ENCODE measurements around the gene PTPN5.

PTPN5 gene

DNA sequence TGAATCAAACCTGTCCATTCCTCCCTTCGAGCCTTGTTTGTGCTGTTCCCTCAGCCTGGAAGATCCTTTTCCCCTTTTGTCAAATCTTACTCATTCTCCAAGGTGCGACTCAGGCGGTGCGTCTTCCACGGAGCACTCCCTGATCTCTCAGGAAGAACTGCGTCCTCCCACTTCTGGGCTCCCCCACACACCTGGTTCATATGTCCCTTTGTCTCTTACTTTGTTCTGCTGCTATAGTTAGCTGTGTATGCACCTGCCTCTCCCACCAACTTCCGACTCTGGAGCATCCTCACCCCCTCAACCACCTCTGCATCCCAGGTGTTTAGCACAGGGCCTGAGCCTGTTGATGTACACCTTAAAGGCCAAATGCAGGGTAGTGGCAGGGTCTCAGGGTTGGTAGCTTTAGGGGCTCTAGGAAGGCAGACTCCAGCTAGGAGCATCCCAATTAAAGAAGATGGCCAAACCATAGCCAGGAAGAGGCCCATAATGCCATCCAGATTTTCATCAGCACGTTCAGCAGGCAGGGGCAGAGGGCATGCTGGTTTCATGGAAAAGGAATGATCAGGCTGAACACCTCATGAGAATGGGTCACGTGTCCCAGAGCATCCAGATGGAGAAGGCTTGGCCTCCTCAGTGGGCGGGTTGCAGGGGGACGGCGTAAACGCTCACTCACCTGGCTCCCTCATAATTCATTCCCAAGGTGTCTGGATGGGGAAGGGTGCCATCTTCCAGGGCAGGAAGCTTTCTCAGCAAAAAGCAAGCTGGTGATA is 20.1 kb downstream of the PTPN5 start:
- Histone ChIP-seq H3K27me3 (no peaks in the 10 kb centered on the region), H3K36me3 (no peaks in the 10 kb centered on the region), H3K9me3 (no peaks in the 10 kb centered on the region), H3K4me1 (no peaks in the 10 kb centered on the region), H3K4me3 (ENCODE audit: low read depth, low read length) (no peak overlapping the region)
- TF ChIP-seq, protein P1, sequence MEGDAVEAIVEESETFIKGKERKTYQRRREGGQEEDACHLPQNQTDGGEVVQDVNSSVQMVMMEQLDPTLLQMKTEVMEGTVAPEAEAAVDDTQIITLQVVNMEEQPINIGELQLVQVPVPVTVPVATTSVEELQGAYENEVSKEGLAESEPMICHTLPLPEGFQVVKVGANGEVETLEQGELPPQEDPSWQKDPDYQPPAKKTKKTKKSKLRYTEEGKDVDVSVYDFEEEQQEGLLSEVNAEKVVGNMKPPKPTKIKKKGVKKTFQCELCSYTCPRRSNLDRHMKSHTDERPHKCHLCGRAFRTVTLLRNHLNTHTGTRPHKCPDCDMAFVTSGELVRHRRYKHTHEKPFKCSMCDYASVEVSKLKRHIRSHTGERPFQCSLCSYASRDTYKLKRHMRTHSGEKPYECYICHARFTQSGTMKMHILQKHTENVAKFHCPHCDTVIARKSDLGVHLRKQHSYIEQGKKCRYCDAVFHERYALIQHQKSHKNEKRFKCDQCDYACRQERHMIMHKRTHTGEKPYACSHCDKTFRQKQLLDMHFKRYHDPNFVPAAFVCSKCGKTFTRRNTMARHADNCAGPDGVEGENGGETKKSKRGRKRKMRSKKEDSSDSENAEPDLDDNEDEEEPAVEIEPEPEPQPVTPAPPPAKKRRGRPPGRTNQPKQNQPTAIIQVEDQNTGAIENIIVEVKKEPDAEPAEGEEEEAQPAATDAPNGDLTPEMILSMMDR (IDR thresholded peaks at IDR 0.05; ENCODE audit: low read depth, low read length) = no peak
- DNase-seq = no peak

DNA sequence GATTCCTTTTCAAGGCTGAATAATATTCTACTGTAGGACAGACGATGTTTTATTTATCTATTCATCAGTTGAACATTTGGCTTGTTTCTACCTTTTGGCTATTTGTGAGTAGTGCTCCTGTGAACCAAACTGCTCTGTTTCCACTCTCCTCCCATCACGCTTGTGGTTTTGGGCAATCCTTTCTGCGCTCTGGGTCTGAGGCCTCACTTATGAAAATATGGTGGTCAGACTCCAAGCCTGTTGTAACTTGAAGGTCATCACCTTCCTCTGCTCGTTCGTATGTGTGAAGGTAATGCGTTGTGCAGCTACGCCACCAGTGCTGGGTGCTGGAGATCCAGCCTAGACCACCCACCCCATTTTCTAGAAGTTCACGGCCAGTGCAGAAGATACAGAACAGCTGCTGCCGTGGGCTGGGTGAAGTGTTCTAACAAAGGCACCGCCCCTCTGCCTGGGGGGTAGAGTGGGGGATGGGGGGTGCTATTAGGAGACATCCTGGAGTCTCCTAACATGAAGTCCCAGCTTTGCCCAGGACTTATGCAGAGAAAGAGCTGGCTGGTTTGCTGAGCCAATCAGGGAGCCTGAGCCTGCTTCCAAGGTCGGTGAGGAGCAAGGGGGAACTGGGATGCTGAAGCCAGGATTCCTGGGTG is 21.0 kb downstream of the PTPN5 start:
- H3K36me3 ChIP-seq = no peaks in the 10 kb centered on the region
- TF ChIP-seq, protein P1 (IDR thresholded peaks at IDR 0.05; ENCODE audit: low read depth, low read length) = no peak

GRCh38 chr11:18769802-18770456 is 21.7 kb downstream of the PTPN5 start:
- Histone ChIP-seq H3K4me1 (no peaks in the 10 kb centered on the region), H3K36me3 (no peaks in the 10 kb centered on the region), H3K27me3 (no peaks in the 10 kb centered on the region), H3K4me3 (ENCODE audit: low read depth, low read length) (no peak overlapping the region), H3K9me3 (no peaks in the 10 kb centered on the region)
- DNase-seq = no peak
- TF ChIP-seq, protein P1 (IDR thresholded peaks at IDR 0.05; ENCODE audit: low read depth, low read length) = no peak

More for the DNA sequence above, 21.0 kb downstream of the PTPN5 start:
- DNase-seq = no peak
- Histone ChIP-seq H3K4me1 (no peaks in the 10 kb centered on the region), H3K4me3 (ENCODE audit: low read depth, low read length) (no peak overlapping the region), H3K9me3 (no peaks in the 10 kb centered on the region), H3K27me3 (no peaks in the 10 kb centered on the region)

DNA sequence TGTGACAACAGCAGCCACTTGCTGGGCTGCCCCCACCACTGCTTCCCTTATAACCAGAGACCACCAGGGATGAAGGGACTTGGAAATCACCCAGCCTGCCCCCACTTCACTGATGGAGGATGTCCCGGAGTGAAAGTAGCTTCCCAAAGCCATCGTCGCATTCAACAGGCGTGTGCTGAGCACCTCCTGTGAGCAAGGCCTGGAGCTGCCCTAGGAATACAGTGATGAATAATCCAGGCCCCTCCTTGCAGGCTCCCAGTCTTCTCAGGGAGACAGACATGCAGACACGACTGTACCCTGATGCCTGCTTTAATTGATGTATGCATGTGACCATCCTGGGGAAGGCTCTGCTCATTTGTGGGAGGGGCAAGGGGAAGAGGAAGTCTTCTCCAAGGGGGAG is 22.6 kb downstream of the PTPN5 start:
- H3K9me3 ChIP-seq = no peaks in the 10 kb centered on the region
- no peaks in the 10 kb centered on the region for H3K36me3 ChIP-seq
- no peaks in the 10 kb centered on the region for H3K4me1 ChIP-seq
- no peak overlapping the region for H3K4me3 ChIP-seq (ENCODE audit: low read depth, low read length)
- no peak for DNase-seq
- TF ChIP-seq, protein P1 (IDR thresholded peaks at IDR 0.05; ENCODE audit: low read depth, low read length) = no peak
- H3K27me3 ChIP-seq = no peaks in the 10 kb centered on the region

GRCh38 chr11:18768472-18768901 is 23.1 kb downstream of the PTPN5 start:
- H3K9me3 ChIP-seq = no peaks in the 10 kb centered on the region
- no peak for DNase-seq
- no peak overlapping the region for H3K4me3 ChIP-seq (ENCODE audit: low read depth, low read length)
- no peaks in the 10 kb centered on the region for H3K36me3 ChIP-seq
- no peaks in the 10 kb centered on the region for H3K4me1 ChIP-seq
- TF ChIP-seq, protein P1 (IDR thresholded peaks at IDR 0.05; ENCODE audit: low read depth, low read length) = no peak
- H3K27me3 ChIP-seq = no peaks in the 10 kb centered on the region
